ENCODE data around the gene CX3CL1. TPM values are rescaled to one million over a fixed set of nuclear protein-coding genes. Genes with fewer than 3 reads are reported as not detected.
A peak's percentile ranks its signal among the peaks of the same experiment; 100 is the strongest.

The CX3CL1 gene
- total and polyA plus RNA-seq, 2 of the 4 experiments (the other 2 are of a cell fraction), result 0.18 to 0.77 TPM

DNA sequence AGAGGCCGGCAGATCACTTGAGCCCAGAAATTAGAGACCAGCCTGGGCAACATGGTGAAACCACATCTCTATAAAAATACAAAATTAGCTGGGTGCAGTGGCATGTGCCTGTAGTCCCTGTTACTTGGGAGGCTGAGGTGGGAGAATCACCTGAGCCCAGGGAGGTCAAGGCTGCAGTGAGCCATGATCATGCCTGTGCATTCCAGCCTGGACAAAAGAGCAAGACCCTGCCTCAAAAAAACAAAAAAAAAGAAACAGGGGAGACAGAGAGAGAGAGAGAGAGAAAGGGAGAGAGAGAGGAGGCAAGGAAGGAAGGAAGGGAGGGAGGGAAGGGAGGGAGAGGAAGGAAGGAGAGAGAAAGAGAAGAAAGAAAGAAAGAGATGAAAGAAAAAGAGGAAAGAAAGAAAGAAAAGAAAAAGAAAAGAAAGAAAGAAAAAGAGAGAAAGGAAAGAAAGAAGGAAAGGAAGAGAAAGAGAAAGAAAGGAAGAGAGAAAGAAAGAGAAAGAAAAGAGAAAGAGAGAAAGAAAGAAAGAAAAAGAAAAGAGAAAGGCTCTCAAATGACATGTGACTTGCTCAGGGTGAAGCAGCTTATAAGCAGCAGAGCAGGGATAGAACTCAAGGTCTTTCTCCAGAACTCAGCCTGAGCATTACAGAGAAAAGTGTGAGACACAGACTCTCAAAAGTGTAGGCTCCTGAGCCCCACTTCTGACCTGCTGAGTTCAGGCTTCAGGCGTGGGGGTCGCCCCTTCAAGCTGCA lies 15.5 kb downstream of the CX3CL1 start:
- Histone ChIP-seq H3K27me3 (ENCODE audit: control insufficient read depth, insufficient read depth, low read length) (peaks cover 33% of the 10 kb centered on the region), H3K79me1 (ENCODE audit: low read depth in 1 of 2, low read length in 2 of 2) (no peaks in the 10 kb centered on the region), H3K23ac (ENCODE audit: low read depth, low read length) (no peak overlapping the region), H4K8ac (ENCODE audit: low read depth in 2 of 2, low read length in 2 of 2) (no peak overlapping the region), H3K36me3 (ENCODE audit: control insufficient read depth, insufficient read depth, low read length) (no peaks in the 10 kb centered on the region), H2AFZ (replicated peaks; ENCODE audit: low read length, poor library complexity) (peak overlapping the region; percentile 32), H4K5ac (ENCODE audit: low read depth, low read length) (no peak overlapping the region), H3K9me1 (ENCODE audit: insufficient read depth, low read length) (no peaks in the 10 kb centered on the region), H2BK15ac (ENCODE audit: low read depth, low read length) (no peak overlapping the region), H2BK5ac (ENCODE audit: low read depth, low read length, poor library complexity, severe bottlenecking) (no peak overlapping the region), H3K56ac (ENCODE audit: extremely low read depth, insufficient read depth, low read length) (no peak overlapping the region), H3K14ac (replicated peaks; ENCODE audit: low read depth, low read length) (no peak overlapping the region), H2AK5ac (ENCODE audit: low read depth, low read length) (no peak overlapping the region), H4K20me1 (ENCODE audit: insufficient read depth, low read length) (no peaks in the 10 kb centered on the region), H3K4me2 (ENCODE audit: low read depth, low read length) (no peak overlapping the region), H2BK120ac (ENCODE audit: low read depth, low read length) (no peak overlapping the region), H3K27ac (ENCODE audit: insufficient read depth, low read length) (no peak overlapping the region), H2BK20ac (ENCODE audit: low read depth, low read length) (no peak overlapping the region), H2AK9ac (replicated peaks; ENCODE audit: low read depth, low read length, poor library complexity) (no peak overlapping the region), H4K91ac (ENCODE audit: insufficient read depth, low read depth, low read length) (no peak overlapping the region), H3K9me3 (ENCODE audit: control insufficient read depth, insufficient read depth, low read length) (peaks cover 3% of the 10 kb centered on the region), H3K4me3 (ENCODE audit: insufficient read depth, low read depth, low read length) (no peak overlapping the region), H3K4me1 (ENCODE audit: control insufficient read depth, insufficient read depth, low read length) (peaks cover 3% of the 10 kb centered on the region; the same call in 1 of the 2 replicates), H3K4ac (ENCODE audit: low read depth, low read length) (no peak overlapping the region), H3K9ac (ENCODE audit: low read depth, low read length) (no peak overlapping the region), H3K18ac (ENCODE audit: low read depth, low read length) (no peak overlapping the region)
- WGBS, 2 experiments (ENCODE audit: extremely low coverage in 2 of 2, insufficient read length in 1 of 2), result 60% methylated on average over 2 of the region's 3 CpGs; no CpG with 5 or more reads in 1 of the 2 experiments
- TF ChIP-seq MAZ (IDR thresholded peaks at IDR 0.05; ENCODE audit: borderline replicate concordance, low read depth, low read length), result no peak
- TF ChIP-seq, protein P1, sequence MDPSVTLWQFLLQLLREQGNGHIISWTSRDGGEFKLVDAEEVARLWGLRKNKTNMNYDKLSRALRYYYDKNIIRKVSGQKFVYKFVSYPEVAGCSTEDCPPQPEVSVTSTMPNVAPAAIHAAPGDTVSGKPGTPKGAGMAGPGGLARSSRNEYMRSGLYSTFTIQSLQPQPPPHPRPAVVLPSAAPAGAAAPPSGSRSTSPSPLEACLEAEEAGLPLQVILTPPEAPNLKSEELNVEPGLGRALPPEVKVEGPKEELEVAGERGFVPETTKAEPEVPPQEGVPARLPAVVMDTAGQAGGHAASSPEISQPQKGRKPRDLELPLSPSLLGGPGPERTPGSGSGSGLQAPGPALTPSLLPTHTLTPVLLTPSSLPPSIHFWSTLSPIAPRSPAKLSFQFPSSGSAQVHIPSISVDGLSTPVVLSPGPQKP (IDR thresholded peaks at IDR 0.05; ENCODE audit: borderline replicate concordance, low read depth, low read length), result no peak
- TF ChIP-seq RCOR1 (IDR thresholded peaks at IDR 0.05; ENCODE audit: insufficient replicate concordance, low read length), result no peak
- no peak for TF ChIP-seq RFX5 (IDR thresholded peaks at IDR 0.05; ENCODE audit: low read depth, low read length)
- no peak for TF ChIP-seq BHLHE40 (IDR thresholded peaks at IDR 0.05; ENCODE audit: low read depth, low read length)
- no peak for TF ChIP-seq NFE2L2 (IDR thresholded peaks at IDR 0.05; ENCODE audit: low read depth, low read length)
- TF ChIP-seq POLR2A (IDR thresholded peaks at IDR 0.05; ENCODE audit: low read depth, low read length), result no peak
- TF ChIP-seq RAD21 (IDR thresholded peaks at IDR 0.05; ENCODE audit: low read length), result no peak
- TF ChIP-seq SMC3 (IDR thresholded peaks at IDR 0.05; ENCODE audit: low read depth, low read length), result no peak
- no peak for TF ChIP-seq CHD1 (IDR thresholded peaks at IDR 0.05; ENCODE audit: low read depth, low read length)
- TF ChIP-seq, protein P2, sequence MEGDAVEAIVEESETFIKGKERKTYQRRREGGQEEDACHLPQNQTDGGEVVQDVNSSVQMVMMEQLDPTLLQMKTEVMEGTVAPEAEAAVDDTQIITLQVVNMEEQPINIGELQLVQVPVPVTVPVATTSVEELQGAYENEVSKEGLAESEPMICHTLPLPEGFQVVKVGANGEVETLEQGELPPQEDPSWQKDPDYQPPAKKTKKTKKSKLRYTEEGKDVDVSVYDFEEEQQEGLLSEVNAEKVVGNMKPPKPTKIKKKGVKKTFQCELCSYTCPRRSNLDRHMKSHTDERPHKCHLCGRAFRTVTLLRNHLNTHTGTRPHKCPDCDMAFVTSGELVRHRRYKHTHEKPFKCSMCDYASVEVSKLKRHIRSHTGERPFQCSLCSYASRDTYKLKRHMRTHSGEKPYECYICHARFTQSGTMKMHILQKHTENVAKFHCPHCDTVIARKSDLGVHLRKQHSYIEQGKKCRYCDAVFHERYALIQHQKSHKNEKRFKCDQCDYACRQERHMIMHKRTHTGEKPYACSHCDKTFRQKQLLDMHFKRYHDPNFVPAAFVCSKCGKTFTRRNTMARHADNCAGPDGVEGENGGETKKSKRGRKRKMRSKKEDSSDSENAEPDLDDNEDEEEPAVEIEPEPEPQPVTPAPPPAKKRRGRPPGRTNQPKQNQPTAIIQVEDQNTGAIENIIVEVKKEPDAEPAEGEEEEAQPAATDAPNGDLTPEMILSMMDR (conservative IDR thresholded peaks at IDR 0.05; ENCODE audit: low read depth, low read length), result no peak
- TF ChIP-seq, protein P3, sequence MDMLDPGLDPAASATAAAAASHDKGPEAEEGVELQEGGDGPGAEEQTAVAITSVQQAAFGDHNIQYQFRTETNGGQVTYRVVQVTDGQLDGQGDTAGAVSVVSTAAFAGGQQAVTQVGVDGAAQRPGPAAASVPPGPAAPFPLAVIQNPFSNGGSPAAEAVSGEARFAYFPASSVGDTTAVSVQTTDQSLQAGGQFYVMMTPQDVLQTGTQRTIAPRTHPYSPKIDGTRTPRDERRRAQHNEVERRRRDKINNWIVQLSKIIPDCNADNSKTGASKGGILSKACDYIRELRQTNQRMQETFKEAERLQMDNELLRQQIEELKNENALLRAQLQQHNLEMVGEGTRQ (IDR thresholded peaks at IDR 0.05; ENCODE audit: low read depth, low read length), result no peak
- TF ChIP-seq MXI1 (IDR thresholded peaks at IDR 0.05; ENCODE audit: borderline replicate concordance, low read depth, low read length), result no peak
- dilution Hi-C loops (cut with HindIII; ENCODE audit: low sequenced_read_pairs, unreplicated experiment) (no loop called here), intact Hi-C loops (cut with micrococcal nuclease) (no loop called here), in situ Hi-C loops (cut with MboI; ENCODE audit: low sequenced_read_pairs) (no loop called here)
- CTCF ChIA-PET, result no interaction called here
- ATAC-seq (ENCODE audit: low read depth) (no peak), DNase-seq (no peak)
- POLR2A ChIA-PET (ENCODE audit: unreplicated experiment), result no interaction called here
- BruUV-seq (replicated peaks), result no TSS peak
